ENCODE data around the gene VSIG2.

The VSIG2 gene

GRCh38 chr11:124746621-124747243 lies 5.3 kb downstream of the VSIG2 start:
- peak; percentile 88 for DNase-seq

DNA sequence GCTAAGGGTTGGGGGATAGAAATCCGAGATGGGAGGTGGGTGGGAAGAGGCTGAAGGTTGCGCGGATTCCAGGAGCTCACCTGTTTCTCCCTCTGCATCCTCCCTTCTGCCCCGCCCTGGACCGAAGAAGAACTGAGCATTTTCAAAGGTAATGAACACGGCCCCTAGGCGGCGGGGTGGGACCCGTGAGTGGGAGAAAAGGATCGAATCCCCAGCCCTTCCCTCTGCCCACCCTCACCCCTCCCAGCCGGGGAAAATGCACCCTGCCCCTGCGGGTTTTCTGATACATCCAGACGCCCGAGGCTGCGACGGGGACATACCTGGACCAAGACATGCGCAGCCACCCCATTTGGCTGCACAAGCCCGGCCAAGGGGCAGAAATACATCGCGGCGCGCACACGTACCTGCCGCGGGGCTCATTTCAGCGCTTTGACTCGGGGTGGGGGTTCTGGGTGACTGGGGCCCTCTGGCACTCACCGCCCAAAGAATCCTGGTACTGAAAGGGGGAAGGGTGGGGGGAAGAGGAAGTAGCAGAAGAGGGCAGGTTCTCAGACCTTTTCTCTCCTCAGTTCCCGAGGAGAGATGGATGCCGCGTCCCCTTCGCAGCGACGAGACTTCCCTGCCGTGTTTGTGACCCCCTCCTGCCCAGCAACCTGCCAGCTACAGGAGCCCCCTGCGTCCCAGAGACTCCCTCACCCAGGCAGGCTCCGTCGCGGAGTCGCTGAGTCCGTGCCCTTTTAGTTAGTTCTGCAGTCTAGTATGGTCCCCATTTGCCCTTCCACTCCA lies 6.0 kb downstream of the VSIG2 start:
- DNase-seq, result peak; percentile 66

- DNase-seq, result no peak
Measured at GRCh38 chr11:124745270-124745834, 6.7 kb downstream of the VSIG2 start.

- DNase-seq, result no peak
Measured at GRCh38 chr11:124743050-124743449, 9.0 kb downstream of the VSIG2 start.

- no peak for DNase-seq
Measured at GRCh38 chr11:124742555-124742954, 9.5 kb downstream of the VSIG2 start.

GRCh38 chr11:124740277-124740882 lies 11.7 kb downstream of the VSIG2 start:
- peak; percentile 78 for DNase-seq

- DNase-seq, result peak; percentile 91
Measured at GRCh38 chr11:124739479-124740276, 12.4 kb downstream of the VSIG2 start, which contains the start of gene NRGN. Gene NRGN, plus strand, starts transcription at chr11:124739942. Its CDS starts 143 bp downstream, at chr11:124740085.

DNA sequence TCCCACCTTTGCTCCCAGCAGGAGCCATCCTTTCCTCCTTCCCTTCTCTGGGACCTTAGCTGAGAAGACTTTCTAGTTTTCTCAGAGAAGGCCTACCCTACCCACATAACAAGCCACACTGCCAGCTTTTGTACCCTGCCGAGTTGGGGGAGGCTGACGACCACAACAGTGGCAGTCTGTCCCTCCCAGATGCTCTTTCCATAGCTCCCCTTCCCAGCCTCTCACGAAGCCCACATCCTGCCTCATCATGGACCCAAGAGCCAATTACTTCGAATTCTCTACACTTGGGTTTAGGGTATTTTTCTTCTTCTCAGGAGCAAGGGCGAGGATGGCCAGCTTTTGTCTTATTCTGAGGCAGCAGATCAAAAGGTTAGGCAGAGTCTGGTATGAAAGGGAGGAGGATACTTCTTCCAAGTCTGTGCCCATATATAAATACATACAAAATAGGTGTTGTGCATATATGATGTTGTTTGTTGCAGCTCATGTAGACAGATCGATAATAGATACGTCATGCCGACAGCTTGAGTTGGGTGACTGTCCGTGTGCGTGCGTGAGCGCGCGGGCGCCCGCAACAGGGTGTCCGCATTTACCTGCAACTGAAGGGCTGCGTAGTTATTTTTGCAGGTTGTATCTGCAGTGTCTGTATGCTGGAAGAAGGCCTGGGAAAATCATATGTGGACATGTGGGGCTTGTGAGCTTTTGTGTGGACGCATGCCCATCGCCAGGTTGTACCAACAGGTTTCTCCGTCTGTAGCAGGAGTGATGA lies 13.2 kb downstream of the VSIG2 start:
- DNase-seq, result no peak

GRCh38 chr11:124737638-124738305 lies 14.3 kb downstream of the VSIG2 start:
- no peak for DNase-seq

DNA sequence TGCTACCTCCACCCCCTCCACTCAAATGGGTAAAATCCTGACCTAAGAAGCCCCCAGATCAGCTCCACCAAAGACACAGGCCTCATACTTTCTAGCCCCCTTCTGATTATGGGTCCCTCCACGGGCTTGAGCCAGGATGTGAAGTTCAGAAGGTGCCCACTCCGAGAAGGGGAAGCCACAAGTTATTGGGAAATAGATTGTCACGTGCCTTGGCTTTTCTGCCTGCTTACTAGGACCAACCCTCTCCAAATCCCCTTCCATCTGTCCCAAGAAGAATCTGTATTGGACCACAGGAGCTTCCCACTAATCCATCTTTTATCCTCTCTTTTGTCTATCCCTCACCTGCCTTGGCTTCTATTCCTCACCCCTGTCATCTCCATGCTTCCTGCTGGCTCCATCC lies 15.3 kb downstream of the VSIG2 start:
- no peak for DNase-seq

DNA sequence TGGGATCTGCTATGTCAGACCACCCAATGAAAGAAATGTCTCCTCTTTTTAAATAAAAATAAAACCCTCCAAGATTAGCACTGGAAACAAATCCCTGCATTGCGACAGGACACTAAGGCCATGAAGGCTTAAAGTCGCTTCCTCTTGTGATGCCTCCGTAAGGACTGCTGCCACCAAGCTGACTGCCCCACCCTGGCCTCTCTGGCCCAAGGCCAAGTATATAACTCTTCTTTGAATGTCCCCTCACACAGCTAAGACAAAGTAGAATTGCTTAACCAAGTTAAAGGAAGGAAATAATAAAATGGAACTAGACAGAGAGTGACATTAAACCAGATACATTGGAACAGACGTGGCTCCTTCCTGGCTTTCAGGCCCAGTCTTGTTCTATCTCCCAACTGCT lies 19.8 kb downstream of the VSIG2 start:
- DNase-seq, result no peak

DNA sequence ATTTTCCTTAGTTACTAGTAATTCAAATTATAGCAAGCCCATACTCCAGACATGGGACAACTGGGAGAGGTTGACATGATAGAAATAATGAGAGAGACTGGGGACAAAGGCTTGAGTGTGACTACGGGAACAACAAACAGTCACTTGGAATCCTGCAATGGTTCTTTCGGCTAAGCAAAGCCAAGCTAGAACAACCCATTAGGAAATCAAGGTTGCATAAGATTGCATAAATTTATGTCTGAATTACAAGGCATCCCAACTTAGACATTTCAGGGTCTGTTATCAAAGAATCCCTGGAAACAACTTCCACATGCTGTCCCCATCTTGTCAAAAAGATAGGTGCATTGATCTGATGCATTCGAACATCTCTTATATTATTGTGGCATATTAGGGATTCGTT lies 22.5 kb downstream of the VSIG2 start:
- no peak for DNase-seq

- no peak for DNase-seq
Measured at GRCh38 chr11:124728134-124728533, 23.9 kb downstream of the VSIG2 start.

DNA sequence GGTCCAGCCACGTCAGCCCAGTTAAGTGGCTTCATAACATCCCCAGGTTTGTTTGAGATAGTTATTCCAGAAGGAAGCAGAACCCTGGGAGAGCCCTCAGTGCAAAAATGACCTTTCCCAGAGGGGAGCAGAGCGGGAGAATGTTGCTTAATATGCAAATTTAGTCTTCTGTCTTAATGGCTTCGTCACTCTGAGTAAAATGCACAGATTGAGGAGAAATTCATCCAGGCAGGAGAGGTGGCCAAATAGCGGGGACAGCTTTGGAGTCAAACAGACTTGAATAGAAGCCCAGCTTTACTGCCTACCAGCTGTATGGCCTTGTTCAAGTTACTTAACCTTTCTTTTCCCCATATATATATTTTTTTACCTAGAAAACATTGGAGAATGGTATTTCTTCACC lies 24.6 kb downstream of the VSIG2 start:
- no peak for DNase-seq

DNA sequence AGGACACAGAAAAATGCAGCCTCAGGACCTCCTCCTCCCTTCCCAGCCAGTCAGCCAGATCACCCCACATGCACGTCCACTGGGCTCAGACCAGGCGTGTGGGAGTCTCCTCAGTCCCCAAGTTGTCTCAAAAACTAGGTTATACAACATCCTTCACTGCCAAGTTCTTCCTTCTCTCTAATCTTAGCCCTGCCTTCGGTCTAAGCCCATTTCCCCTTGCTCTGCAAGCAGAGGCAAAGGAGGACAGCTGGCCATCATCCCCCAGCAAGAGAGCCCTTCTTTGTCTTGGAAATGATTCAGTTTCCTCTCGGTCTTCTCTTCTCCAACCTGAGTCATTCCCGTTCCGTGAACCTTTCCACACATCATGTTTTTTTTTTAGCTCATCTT lies 26.3 kb downstream of the VSIG2 start:
- DNase-seq, result no peak

DNA sequence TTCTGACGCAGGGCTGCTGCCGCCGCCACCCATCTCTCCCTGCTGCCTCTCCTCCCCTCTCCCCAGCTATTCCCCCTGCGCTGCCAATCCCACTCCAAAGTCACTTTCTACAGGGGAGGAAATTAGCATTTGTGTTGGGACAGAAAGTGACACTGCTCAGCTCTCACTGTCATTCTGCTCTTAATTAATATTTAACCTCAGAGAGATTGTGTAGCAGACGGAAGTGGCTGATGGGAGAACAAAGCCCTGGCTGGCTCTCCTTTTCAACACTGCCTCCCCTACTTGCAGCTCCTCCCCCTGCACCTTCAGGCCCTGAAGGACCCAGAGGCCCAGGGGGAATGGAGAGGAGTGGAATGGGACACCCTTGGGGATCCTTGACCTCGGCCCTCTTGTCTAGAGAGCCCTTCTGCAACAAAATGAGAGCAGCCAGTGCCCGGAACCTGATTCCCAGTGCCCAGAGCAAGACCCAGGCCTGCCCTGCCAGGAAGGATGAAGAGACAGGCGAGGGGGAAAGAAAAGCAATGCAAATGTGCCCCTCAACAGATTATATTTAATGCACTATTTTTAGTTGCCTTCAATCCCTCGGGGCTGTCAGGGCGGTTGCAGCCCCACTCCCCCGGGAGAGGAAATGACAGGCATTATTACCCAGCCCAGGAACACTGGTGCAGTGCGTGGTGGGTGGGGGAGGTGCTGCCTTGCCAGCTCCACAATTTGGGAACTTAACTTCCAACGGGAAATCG lies 26.9 kb downstream of the VSIG2 start:
- DNase-seq, result no peak

DNA sequence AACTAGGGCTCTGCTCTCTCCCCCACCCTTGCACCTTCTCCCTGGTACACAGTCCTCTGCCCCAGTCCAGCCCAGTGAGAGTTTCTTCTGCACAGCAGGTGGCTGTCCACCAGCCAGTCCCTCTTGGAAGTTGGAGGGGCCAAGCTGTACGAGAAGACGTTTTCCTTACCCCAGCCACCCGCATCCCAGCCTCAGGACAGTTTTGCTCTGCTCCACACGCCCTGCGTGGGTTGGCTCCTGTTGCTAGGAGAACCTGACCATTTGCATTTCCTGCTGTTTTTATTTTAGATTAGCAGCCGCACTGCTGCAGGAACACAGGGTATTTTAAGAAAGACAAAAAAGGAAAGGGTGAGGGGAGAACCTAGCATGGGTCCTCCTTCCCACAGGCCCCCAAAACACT lies 29.9 kb downstream of the VSIG2 start:
- DNase-seq, result no peak

GRCh38 chr11:124719534-124719933 lies 32.5 kb downstream of the VSIG2 start:
- no peak for DNase-seq

- no peak for DNase-seq
Measured at GRCh38 chr11:124718801-124719200, 33.3 kb downstream of the VSIG2 start.

DNA sequence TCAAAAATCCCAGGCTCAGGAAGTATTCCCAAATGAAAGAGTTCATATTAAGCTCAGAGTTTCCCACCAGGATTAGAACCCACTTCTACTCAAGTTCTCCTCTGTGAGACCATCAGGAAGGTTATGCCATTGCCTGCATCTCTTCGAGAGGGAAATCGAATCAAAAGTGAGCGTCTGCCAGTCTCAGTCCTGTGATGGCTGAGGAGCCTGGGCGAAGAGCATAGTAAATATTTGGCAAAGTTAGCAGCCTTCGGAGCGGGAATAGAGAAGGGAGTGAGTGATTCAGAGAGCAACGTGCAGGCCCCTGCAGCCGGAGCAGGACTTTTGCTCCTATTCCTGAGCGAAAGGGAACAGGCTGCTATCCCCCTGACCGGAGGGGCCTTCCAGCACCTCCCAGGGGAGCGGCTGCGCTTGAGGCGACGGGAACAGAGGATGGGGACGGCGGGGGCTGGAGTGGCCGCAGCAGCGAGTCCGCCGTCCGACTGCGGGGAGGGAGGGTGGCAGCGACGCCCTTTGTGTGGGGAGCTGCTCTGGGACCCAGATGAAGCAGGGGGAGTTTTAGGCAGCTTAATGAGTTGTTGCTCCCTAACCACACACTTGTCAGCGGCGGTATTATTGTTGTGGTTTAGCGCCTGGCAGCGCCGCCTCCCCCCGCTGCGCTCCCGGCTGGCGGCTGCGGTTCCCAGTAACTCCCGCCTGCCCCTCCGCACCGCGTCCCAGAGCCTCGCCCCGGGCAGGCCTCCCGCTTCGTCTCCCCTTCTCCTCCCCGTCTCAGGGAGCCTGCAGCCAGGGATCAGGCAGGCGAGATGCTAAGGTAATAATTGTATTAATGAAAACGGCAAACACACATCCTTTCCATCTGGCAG lies 34.0 kb downstream of the VSIG2 start:
- DNase-seq, result peak; percentile 31
